ENCODE results near the gene DENND1A. TPM values are rescaled to one million over a fixed set of nuclear protein-coding genes. Genes with fewer than 3 reads are reported as not detected.

Gene DENND1A
- total RNA-seq, 3 donors from 2014 or later: 18.4 to 21.3 (median 20.1) TPM

DNA sequence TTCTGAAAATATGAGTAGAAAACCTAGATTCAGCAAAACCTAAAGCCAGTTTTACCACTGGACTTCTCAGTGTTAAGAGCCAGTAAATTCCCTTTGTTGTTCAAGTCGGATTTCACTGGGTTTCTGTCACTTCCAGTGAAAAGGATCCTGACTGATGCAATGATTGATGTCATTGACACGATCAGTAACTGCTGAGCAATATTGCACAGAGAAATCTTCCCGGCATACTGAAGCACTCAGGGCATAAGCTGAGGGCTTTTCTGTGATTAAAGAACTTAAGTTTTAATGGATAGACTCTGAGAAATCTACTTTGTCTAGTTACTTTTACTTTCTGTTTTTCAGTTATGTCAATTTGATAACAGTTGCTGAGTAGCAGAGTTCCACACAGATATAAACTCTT lies 61.9 kb downstream of the DENND1A start:
- no peaks in the 10 kb centered on the region for H3K27me3 ChIP-seq
- no peaks in the 10 kb centered on the region for H3K4me1 ChIP-seq
- no peak for DNase-seq (ENCODE audit: low spot score in 2 of 2)
- H3K9me3 ChIP-seq: no peaks in the 10 kb centered on the region
- TF ChIP-seq CTCF (IDR thresholded peaks at IDR 0.05): no peak
- H3K36me3 ChIP-seq: no peaks in the 10 kb centered on the region
- no peak overlapping the region for H3K4me3 ChIP-seq
- intact Hi-C loops (cut with DNase I; ENCODE audit: low total_unique reads): no loop called here
- no peak overlapping the region for H3K27ac ChIP-seq

DNA sequence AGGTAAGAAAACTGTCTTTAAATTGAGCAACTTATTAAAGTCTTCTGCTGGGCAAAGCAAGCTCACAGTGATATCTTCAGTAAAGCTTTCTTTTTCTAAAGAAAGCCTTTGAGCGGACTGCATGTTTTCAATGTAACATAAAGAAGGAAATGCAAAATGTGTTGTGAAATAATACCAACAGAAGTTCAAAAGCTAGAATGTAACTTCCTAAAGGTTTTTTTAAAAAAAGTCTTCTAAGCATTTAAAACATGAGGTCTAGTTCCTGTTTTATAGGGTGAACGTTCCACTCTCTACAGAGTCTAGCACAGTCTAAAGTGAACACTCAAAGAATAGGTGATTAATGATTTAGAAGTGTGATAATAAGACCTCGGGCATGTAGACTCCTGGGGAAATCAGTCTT lies 62.9 kb downstream of the DENND1A start:
- Histone ChIP-seq H3K4me1 (no peaks in the 10 kb centered on the region), H3K27ac (no peak overlapping the region), H3K4me3 (no peak overlapping the region), H3K27me3 (no peaks in the 10 kb centered on the region), H3K9me3 (no peaks in the 10 kb centered on the region), H3K36me3 (no peaks in the 10 kb centered on the region)
- intact Hi-C loops (cut with DNase I; ENCODE audit: low total_unique reads): no loop called here
- no peak for TF ChIP-seq POLR2AphosphoS5 (IDR thresholded peaks at IDR 0.05)
- TF ChIP-seq CTCF (IDR thresholded peaks at IDR 0.05): no peak
- TF ChIP-seq POLR2A (IDR thresholded peaks at IDR 0.05): no peak
- no peak for DNase-seq (ENCODE audit: low spot score in 2 of 2)

DNA sequence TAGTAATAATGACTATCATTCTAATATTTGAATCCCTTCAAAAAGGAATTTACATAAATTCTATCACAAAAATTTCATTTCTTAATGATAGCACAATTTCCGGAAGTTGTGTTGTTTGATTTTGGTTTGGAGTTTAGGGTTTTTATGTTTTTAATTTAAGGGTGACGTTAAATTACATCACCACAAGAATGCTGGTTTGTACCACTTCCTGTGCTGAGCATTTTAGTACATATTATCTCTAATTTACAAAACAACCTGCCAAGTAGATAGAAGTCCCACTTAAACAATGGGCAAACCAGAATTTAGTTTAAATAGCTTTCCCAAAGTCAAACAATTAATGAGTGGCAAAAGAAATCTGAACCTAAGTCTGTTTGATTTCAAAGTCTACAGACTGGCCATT lies 63.4 kb downstream of the DENND1A start:
- no peak overlapping the region for H3K4me3 ChIP-seq
- H3K36me3 ChIP-seq: no peaks in the 10 kb centered on the region
- no peak for DNase-seq (ENCODE audit: low spot score in 2 of 2)
- H3K9me3 ChIP-seq: no peaks in the 10 kb centered on the region
- no peak overlapping the region for H3K27ac ChIP-seq
- TF ChIP-seq CTCF (IDR thresholded peaks at IDR 0.05) (no peak), POLR2A (IDR thresholded peaks at IDR 0.05) (no peak), POLR2AphosphoS5 (IDR thresholded peaks at IDR 0.05) (no peak)
- no peaks in the 10 kb centered on the region for H3K27me3 ChIP-seq
- intact Hi-C loops (cut with DNase I; ENCODE audit: low total_unique reads): no loop called here
- no peaks in the 10 kb centered on the region for H3K4me1 ChIP-seq

DNA sequence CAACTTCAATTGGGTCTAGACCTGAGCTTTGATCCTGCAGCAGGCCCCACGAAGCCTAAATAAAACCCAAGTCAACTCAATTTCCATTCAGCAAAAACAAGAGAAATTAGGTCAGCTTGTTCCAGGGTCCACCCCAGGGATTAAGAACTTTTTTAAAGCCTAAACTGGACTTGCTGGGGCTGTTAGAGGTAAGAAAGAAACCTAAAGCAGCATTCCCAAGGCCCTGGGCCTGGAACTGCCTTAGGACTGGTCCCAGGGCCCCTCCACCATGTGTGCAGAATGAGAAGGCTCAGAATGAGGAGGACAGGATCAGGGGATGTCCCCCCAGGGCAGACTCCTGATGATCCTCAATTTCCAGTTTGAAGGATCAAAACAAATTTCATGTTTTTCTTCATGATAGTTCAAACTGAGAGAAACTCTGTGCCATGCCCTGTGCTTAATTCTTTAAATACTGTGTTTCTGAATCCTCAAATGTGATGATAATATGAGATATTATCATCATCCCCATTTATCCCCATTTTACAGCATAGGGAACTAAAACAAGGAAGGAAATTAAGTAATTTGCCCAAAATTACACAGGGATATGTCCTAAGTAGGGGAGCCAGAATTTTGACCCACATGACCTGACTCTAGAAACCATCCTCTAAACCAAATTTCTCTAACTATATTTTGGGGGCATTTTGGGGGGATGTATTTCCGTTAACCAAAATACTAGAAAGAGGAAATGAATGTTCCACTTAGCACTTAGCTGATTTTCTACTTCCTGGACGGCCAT lies 64.5 kb downstream of the DENND1A start:
- Histone ChIP-seq H3K36me3 (no peaks in the 10 kb centered on the region), H3K4me1 (no peaks in the 10 kb centered on the region), H3K27ac (no peak overlapping the region), H3K9me3 (no peaks in the 10 kb centered on the region), H3K27me3 (no peaks in the 10 kb centered on the region), H3K4me3 (no peak overlapping the region)
- intact Hi-C loops (cut with DNase I; ENCODE audit: low total_unique reads): no loop called here
- TF ChIP-seq POLR2AphosphoS5 (IDR thresholded peaks at IDR 0.05) (no peak), POLR2A (IDR thresholded peaks at IDR 0.05) (no peak), CTCF (IDR thresholded peaks at IDR 0.05) (no peak)
- no peak for DNase-seq (ENCODE audit: low spot score in 2 of 2)

- Histone ChIP-seq H3K27ac (no peak overlapping the region), H3K27me3 (no peaks in the 10 kb centered on the region), H3K36me3 (no peaks in the 10 kb centered on the region), H3K4me3 (no peak overlapping the region), H3K9me3 (no peaks in the 10 kb centered on the region), H3K4me1 (no peaks in the 10 kb centered on the region)
- intact Hi-C loops (cut with DNase I; ENCODE audit: low total_unique reads): no loop called here
- DNase-seq (ENCODE audit: low spot score in 2 of 2): no peak
- no peak for TF ChIP-seq POLR2A (IDR thresholded peaks at IDR 0.05)
- TF ChIP-seq CTCF (IDR thresholded peaks at IDR 0.05): no peak
- no peak for TF ChIP-seq POLR2AphosphoS5 (IDR thresholded peaks at IDR 0.05)
These were observed 65.7 kb downstream of the DENND1A start for GRCh38 chr9:123864251-123864650.
